Skeletal muscle cell (primary cell): ENCODE data around the gene NCK2.

Experiments
- DNase-seq: peaks from one replicate; pipeline ENCODE4 v3.0.0-alpha.2; 2010; ENCODE audit warnings: low read depth
- H3K4me3 ChIP-seq: 2 replicates; pipeline ENCODE4 v1.5.1; 2011; ENCODE audit warnings: low read depth, mild to moderate bottlenecking, control low read depth, low read length, moderate library complexity

The NCK2 gene

DNA sequence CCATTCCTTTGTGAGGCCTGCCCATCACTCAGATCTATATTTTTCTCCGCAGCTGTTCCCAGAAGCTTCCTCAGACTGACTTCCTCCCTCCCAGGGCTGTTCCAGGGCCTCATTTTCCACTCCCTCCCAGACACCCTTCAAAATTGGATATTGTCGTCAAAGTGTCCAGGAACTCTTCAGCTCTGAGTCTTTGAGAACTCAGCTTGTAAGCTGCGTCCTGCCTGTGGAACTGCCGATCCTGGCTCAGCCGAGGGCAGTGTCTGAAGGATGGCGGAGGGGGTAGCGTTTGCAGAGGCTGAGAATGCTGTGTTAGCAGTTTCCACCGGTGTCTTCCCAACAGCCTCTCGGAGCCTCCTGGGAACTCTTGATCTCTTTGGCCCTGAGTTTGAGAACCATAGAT lies 27.1 kb downstream of the NCK2 start:
- no peak overlapping the region for H3K4me3 ChIP-seq
- DNase-seq, result no peak

DNA sequence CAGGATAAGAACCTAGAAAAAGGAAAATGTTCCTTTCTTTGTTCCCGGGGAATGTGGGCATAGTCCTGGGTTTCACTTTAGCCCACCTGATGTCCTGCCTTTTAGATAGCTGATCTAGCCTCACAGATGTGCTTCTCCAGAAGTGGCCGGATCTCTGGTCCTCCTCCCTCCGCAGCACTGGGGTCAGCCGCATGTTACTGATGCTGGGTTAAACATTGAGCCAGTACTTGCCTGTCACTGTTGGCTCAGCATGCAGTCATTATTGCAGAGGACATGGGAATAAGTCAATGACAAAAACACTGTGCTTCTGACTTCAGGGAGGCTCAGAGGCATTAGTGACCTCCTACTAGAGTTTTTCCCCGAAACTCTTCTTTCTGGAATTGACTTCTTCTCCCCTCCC lies 27.6 kb downstream of the NCK2 start:
- no peak overlapping the region for H3K4me3 ChIP-seq
- no peak for DNase-seq

DNA sequence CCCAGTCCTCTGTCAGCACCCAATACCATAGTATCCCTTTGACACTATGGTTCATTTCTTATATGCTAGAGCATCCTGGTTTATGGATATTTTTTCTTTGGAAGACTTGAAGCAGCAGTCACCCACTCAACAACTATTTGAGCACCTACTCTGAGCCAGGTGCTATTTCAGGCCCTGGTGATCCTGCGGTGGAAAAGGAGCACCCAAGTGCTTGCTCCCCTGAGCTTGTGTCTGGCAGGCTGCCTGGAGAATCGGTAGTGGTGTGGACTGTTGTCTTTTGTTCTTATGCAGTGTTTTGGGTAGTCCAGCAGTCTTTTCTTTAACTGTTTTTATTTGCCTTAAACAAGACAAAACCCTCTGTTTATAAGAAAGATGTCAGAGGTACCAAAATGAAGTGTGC lies 28.9 kb downstream of the NCK2 start:
- no peak for DNase-seq
- H3K4me3 ChIP-seq, result no peak overlapping the region

DNA sequence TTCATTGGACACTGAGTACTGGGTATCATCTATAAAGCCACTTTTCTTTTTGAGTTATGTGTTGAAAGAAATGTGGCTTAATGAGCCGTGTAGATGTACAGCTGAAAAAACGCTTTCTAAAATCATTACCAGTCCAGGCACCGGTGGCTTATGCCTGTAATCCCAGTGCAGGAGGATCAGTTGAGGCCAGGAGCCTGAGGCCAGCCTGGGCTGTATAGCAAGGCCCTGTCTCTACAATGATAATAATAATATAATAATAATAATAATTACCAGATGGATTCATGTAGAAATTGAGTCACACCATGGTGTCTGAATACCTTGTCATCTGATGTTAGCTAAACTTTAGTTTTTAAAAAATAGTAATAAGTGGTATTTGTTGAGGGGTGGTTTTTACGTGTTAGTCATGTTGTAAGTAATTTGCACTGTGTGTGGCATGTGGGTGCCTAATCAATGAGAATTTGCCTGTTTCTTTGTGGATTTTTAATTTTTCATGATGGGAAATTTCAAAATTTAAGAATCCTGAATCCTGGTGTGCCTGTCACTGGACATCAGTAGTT lies 30.1 kb downstream of the NCK2 start:
- no peak overlapping the region for H3K4me3 ChIP-seq
- no peak for DNase-seq

DNA sequence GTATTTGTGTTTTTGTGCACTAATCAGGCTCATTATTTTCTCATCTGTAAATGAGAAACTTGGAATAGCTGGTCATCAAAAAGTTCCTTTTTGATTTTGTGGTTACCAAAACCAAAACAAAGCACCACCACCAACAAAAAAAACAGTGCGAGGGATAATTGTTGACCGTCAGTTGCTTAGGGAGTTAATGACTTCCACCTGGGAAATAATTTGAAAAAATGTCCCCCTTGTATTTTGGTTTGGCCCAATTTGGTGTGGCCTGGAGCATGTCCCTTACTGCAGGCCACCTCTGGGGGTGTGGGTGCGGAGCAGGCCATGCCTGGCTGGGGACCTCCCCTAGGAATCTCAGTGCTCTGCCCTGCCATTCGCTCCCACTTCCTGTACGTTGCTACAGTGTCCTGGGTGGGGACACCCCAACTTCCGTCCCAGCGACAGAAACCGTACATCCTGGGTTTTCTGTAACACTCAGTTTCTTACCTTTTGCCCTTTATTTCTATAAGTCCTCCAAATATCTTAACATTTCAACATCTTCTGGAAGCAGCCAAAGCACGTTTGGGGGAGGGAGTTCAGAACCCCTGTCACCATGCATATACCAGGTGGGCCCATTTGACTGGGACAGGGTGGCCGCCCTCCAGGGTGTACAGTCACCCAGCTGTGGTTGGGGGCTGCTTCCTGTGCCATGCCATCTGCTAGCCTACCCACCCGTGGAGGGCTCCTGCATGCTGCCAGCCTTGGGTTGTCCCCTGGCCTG lies 31.3 kb downstream of the NCK2 start:
- DNase-seq, result no peak
- H3K4me3 ChIP-seq, result no peak overlapping the region

DNA sequence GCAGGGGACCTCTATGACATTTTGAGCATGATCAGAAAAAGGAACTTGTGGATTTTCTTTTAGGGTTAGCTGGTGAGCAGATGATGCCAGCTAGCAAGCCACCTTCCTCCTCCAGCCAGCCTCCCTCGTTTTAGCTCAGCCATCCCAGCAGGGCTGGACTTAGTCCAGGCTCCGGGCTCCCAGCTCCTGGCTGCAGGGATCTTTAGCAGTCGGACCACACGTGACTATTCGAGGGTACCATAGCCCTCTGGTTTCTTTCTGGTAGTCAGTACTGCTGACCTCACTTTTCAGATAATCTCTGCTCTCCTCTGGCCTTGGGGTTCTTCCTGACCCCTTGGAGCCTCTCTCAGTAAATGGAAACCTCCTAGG lies 31.8 kb downstream of the NCK2 start:
- no peak for DNase-seq
- H3K4me3 ChIP-seq, result no peak overlapping the region

DNA sequence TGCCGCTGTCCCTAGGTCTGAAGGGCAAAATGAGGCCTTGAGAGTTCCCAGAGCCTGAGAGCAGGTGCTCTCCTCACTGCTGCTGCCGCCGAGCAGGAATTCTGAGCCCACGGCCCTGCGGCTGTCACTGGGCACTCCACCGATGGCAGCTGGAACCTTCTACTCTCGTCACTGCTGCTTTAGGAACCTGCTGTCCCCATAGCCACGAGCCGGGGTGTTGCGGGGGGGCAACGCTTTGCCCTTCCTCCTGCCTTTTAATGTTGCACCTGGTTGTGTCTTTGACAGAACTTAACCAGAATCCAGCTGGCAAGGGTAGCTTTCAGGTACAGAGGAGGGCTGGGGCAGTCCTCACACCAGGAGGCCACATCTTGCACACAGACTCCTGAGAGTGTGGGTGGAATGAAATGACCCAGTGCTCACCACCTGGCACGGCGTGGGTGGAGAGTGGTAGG lies 32.3 kb downstream of the NCK2 start:
- no peak overlapping the region for H3K4me3 ChIP-seq
- no peak for DNase-seq

DNA sequence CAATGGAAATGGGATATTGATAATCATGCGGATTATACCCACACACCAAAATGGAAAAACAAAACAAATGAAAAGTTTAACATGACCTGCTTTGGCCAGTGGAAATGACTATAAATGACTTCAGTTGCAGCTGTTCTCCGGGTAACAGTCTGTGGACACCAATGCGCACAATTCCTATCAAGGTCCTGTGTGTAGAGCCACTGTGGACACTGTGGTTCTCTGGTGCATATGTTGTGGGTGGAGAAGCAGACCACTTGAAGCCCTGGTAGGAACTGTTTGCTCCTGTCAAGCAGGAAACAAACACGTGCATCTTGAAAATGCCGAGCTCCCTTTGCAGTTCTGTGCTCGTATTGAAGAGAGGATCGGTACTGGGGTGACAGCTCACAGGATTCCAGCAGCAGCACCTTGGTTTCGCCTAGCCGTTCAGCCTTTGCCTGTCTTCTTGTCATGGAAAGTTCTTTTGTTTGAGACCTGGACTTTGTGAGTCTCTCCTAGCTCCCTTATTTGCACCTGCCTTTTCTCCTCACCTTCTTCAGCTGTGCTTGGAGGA lies 32.9 kb downstream of the NCK2 start:
- no peak for DNase-seq
- H3K4me3 ChIP-seq, result no peak overlapping the region

DNA sequence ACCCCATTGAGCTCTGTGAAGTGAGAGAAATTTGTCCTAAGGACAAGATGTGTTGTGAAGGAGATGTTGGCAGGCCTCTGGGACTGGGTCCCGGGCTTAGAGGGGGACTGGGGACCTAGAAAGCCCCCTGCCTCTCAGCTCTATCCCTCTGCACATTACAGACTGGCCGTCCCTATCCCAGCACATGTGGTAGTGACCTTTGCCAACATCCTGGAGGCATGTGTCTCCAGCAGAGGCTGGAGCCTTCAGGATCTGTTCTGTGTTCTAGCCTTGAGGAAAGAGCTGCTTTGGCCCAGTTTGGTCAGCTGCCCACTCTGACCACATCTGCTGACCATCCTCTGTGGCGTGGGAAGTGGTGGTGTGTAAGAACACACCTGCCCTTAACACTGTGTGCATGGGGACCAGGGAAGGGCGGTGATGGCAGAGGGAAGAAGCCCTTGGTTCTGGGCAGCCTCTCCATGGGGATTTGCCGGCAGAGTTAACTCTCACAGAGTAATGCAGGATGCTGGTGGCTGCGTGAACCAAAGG lies 33.4 kb downstream of the NCK2 start:
- H3K4me3 ChIP-seq, result no peak overlapping the region
- DNase-seq, result no peak

DNA sequence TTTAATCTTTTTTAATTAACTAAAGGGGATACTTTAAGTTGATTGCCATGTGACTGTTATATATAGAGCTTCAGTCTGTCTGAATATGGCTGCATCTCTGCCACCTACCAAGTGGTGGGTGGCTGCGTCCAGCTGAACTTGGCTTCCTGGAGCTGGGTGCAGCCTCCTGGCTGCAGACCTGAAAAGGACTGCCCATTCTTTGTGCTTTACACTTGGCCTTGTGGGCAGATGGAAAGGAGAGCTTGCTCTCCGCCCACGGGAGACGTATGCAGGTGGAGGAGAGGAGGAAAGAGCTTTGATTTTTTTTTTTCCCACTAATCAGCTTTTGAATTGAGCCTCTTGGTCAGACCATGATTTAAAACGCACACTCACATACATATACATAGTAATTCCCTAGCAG lies 34.7 kb downstream of the NCK2 start:
- DNase-seq, result no peak
- no peak overlapping the region for H3K4me3 ChIP-seq

DNA sequence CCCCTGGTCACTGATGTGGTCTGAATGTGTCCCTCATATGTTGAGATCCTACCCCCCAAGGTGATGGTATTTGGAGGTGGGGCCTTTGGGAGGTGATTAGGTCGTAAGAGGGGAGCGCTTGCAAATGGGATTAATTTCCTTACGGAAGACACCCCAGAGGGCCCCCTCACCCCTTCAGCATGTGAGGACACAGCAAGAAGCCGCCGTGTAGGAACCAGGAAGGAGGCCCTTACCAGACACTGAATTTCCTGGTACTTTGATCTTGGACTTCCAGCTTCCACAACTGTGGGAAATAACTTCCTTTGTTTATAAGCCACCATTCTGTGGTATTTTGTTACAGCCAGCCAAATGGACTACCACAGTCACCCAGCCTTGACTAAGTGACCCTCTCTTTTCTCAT lies 35.9 kb downstream of the NCK2 start:
- no peak for DNase-seq
- H3K4me3 ChIP-seq, result no peak overlapping the region

DNA sequence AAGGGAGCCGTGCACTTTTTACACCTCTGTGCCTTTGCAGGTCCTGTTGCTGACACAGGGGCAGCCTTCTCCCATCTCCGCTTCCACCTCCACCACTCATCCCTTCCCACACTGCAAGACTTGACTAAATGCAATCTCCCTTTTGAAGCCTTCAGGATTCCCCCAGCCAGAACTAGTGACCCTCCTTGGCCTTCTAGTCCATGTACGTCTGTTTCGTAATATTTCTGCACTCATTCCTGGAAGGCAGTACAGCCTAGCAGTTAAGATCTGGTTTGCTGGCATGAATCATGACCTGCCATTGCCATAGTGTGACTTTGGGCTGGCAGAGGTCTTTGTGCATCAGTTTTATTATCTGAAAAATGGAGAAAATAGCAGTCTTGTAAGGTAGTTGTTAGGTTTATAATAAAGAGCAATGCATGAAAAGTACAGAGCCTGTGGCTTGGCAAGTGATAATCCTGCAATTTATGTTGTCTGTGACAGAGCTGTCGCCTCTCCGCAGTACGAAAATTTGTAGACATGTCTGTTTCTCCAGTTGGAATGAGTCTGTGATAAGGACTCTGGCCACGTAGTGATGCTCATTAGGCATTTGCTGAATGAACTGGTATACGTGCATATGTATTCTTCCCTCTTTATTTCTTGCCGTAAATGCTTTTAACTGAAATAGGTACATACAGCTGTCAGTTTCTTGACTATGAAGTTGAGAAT lies 36.7 kb downstream of the NCK2 start:
- no peak for DNase-seq
- no peak overlapping the region for H3K4me3 ChIP-seq

DNA sequence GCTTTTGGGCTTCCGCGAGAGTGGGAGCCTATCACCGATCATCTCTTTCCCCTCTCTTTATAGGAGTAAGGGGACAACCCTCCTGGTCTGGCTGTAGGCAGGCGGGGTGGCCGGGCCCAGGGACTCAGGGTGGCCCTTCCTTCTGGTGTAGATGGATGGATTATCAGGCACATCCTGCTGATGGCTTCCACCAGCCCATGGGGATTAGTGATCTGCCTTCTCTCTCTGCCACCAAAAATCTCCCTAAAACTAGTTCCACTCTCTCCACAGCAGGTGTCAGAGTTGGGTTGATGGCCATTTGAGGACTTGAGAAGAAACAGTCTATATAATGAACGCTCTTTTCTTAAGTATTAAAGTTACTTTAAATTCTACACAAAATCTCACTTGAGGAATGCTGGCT lies 37.4 kb downstream of the NCK2 start:
- H3K4me3 ChIP-seq, result no peak overlapping the region
- no peak for DNase-seq

DNA sequence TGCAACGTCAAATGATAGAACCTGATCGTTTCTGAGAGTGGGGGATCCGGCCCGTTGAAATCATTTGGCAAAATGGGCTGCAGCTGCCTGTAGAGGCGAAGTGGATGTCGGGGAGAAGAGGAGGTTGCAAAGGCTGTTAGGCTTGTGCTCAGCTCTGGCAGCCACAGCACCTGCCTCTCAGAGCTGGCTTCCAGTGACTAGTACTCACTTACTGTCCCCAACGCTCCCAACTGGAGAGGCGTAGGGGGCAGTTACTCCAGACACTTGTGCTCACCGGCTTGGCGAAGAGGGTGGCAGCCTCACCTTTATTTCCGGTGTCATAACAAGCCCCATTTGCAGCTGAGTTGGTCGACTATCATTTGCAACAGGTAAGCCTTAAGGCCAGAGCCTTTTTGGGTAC lies 37.9 kb downstream of the NCK2 start:
- DNase-seq, result no peak
- no peak overlapping the region for H3K4me3 ChIP-seq

DNA sequence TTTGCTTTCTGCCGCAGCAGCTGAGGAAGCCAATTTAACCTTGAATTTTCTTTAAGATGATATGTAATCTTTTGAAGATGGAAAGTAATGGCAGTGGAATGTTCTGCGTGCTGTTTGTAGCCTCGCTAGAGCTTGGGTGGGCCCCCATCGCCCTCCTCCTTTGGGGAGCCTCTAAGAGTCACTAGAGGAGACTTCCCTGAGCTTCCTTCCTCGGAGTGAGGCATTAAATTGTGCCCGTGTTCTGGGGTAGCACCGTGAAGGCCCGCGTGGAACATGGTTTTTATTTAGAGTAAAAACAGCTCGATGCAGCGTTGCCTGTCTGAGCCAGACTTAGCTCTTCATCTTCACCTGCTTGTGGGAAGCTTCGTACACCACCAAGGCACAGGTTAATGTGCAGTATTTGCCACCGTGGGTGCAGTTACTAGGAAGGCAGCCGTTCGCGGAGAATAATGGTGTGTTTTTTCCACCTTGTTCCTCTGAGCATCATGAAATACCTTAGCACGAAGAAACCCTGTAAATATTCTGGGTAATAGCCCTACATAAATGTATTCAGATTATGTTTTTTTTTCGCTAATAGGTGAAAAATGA lies 38.5 kb downstream of the NCK2 start:
- DNase-seq, result no peak
- no peak overlapping the region for H3K4me3 ChIP-seq

DNA sequence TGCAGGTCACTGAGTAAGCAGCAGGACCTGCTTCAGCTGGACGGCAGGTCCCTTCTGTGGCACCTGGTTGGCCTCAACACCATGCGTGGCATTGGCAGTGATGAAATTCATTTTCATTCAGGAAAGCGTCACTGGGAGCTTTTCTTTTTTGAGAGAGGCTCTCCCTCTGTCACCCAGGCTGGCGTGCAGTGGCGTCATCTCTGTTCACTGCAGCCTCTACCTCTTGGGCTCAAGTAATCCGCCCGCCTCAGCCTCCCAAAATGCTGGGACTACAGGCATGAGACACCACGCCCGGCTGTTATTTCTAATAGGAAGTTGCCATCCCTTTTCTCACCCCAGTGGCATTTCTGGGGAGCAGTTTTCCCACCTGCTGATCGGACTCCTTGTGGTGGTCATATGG lies 39.3 kb downstream of the NCK2 start:
- no peak overlapping the region for H3K4me3 ChIP-seq
- DNase-seq, result no peak

DNA sequence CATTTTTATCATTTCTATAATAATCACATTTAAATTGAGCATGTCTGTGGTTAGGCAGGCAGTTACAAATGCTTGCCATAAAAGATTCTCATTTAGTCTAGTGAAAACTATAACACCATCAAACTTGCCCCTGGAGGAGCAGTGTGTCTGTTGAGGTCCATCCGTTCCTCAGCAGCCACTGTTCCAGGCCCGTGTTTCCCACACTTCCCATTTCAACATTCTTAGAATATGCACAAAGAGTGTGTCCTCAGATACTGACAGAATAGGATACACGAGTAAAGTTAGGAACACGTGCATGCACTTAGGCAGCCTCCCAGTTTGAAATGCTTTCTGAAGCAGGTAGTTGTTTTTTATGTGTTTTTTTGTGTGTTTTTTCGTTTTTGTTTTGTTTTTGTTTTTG lies 39.9 kb downstream of the NCK2 start:
- DNase-seq, result no peak
- no peak overlapping the region for H3K4me3 ChIP-seq

DNA sequence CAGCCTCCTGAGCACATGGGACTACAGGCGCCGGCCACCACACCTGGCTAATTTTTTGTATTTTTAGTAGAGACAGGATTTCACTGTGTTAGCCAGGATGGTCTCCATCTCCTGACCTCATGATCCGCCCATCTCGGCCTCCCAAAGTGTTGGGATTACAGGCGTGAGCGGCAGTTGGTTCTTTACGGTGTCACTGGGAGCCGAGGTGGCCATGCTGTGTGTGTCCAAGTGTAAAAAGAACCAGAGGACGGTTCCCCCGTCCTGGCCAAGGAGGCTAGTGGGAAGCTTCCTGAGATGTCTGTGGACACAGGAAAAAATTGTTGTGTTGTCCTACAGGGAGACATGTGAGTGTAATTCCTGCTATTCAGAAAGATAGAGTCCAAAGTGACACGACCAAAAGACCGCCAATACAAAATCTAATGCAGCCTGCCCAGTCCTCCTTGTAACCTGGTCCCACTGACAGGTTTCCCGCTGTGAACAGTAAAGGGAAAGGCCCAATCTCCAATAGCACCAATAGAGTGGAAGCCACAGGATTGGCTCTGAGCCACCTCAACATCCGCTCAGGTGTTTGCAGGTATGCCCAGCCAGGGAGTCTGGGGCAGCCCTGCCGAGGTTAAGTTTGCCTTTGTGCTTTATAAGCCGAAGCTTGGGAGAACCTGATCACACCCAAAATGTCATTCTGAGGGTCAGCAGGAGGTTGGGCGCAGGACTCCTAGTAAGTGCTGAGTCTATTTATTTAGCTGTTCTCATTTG lies 40.6 kb downstream of the NCK2 start:
- H3K4me3 ChIP-seq, result no peak overlapping the region
- DNase-seq, result no peak
